HG03060 (cell line): ENCODE results near the gene TESK1.
"Not testable (repeated sequence)": the region's sequence is repeated elsewhere in the genome, so short reads cannot be mapped to it uniquely, and the experiment has no call there.

Experiments used
- ATAC-seq: cut with Tn5 transposase; IDR thresholded peaks from one replicate; pipeline ENCODE4 v1.9.1; 2021; ENCODE audit warnings: low read depth, moderate number of reproducible peaks; ENCODE audit not compliant: unreplicated experiment

TESK1 gene

GRCh38 chr9:35611230-35611797 is 6.3 kb downstream of the TESK1 start:
- no peak for ATAC-seq

GRCh38 chr9:35612066-35612465 is 7.0 kb downstream of the TESK1 start:
- ATAC-seq: not testable (repeated sequence)

- no peak for ATAC-seq
Observed at GRCh38 chr9:35612843-35613242, 7.8 kb downstream of the TESK1 start.

- no peak for ATAC-seq
Observed at GRCh38 chr9:35615981-35616680, 11.1 kb downstream of the TESK1 start.

- no peak for ATAC-seq
Observed at GRCh38 chr9:35616681-35617459, 11.8 kb downstream of the TESK1 start.

- no peak for ATAC-seq
Observed at GRCh38 chr9:35617548-35617947, 12.5 kb downstream of the TESK1 start.

- ATAC-seq: no peak
Observed at GRCh38 chr9:35618325-35618727, 13.3 kb downstream of the TESK1 start, which contains the start of gene CD72. Gene CD72 (minus strand): TSS chr9:35618413. CDS start chr9:35618303, 110 bp downstream.

GRCh38 chr9:35618854-35619799 is 14.1 kb downstream of the TESK1 start:
- ATAC-seq: peak; percentile 41

GRCh38 chr9:35619800-35620158 is 14.7 kb downstream of the TESK1 start:
- ATAC-seq: peak; percentile 42

GRCh38 chr9:35627575-35627974 is 22.5 kb downstream of the TESK1 start:
- ATAC-seq: no peak

GRCh38 chr9:35628389-35628991 is 23.4 kb downstream of the TESK1 start:
- no peak for ATAC-seq

- ATAC-seq: no peak
Observed at GRCh38 chr9:35629597-35629996, 24.5 kb downstream of the TESK1 start.

GRCh38 chr9:35635730-35636129 is 30.7 kb downstream of the TESK1 start:
- no peak for ATAC-seq

- ATAC-seq: no peak
Observed at GRCh38 chr9:35636135-35636876, 31.2 kb downstream of the TESK1 start.

GRCh38 chr9:35636877-35637246 is 31.8 kb downstream of the TESK1 start:
- not testable (repeated sequence) for ATAC-seq

- not testable (repeated sequence) for ATAC-seq
Observed at GRCh38 chr9:35637427-35637955, 32.4 kb downstream of the TESK1 start.

GRCh38 chr9:35638751-35639150 is 33.7 kb downstream of the TESK1 start:
- not testable (repeated sequence) for ATAC-seq

- ATAC-seq: not testable (repeated sequence)
Observed at GRCh38 chr9:35639225-35639624, 34.2 kb downstream of the TESK1 start.

GRCh38 chr9:35639631-35640030 is 34.6 kb downstream of the TESK1 start:
- ATAC-seq: no peak
